NCI-H526 treated with DMSO at 0.1 percent for 48 hours (cell line): Measurements from ENCODE around the gene MGMT.

Experiments
- DNase-seq: peaks from one replicate; lab custom pipeline; 2025; lab: John Stamatoyannopoulos, UW

Gene MGMT

GRCh38 chr10:129495256-129495655, 28.2 kb downstream of the MGMT start:
- DNase-seq = no peak

- DNase-seq = no peak
Measured at GRCh38 chr10:129495698-129496097, 28.7 kb downstream of the MGMT start.

- no peak for DNase-seq
Measured at GRCh38 chr10:129497013-129497412, 30.0 kb downstream of the MGMT start.

- DNase-seq = no peak
Measured at GRCh38 chr10:129498680-129499079, 31.6 kb downstream of the MGMT start.

- peak; percentile 37 for DNase-seq
Measured at GRCh38 chr10:129500617-129501339, 33.7 kb downstream of the MGMT start.

- DNase-seq = peak; percentile 79
Measured at GRCh38 chr10:129501652-129502436, 34.8 kb downstream of the MGMT start.

- DNase-seq = no peak
Measured at GRCh38 chr10:129502448-129502847, 35.4 kb downstream of the MGMT start.

- no peak for DNase-seq
Measured at GRCh38 chr10:129505500-129506075, 38.5 kb downstream of the MGMT start.

- DNase-seq = no peak
Measured at GRCh38 chr10:129506101-129506797, 39.2 kb downstream of the MGMT start.

GRCh38 chr10:129507216-129507889, 40.3 kb downstream of the MGMT start:
- DNase-seq = no peak

- DNase-seq = no peak
Measured at GRCh38 chr10:129509155-129509554, 42.1 kb downstream of the MGMT start.

- DNase-seq = no peak
Measured at GRCh38 chr10:129509835-129510234, 42.8 kb downstream of the MGMT start.

- no peak for DNase-seq
Measured at GRCh38 chr10:129511086-129511485, 44.0 kb downstream of the MGMT start.

GRCh38 chr10:129511758-129512157, 44.7 kb downstream of the MGMT start:
- no peak for DNase-seq

- DNase-seq = no peak
Measured at GRCh38 chr10:129513312-129513711, 46.3 kb downstream of the MGMT start.

GRCh38 chr10:129514568-129515451, 47.8 kb downstream of the MGMT start:
- DNase-seq = no peak

GRCh38 chr10:129516846-129517679, 50.0 kb downstream of the MGMT start:
- no peak for DNase-seq

- no peak for DNase-seq
Measured at GRCh38 chr10:129517680-129518057, 50.6 kb downstream of the MGMT start.

GRCh38 chr10:129518793-129519192, 51.8 kb downstream of the MGMT start:
- DNase-seq = no peak
